Common myeloid progenitor, CD34-positive (primary cell): ENCODE measurements around the gene CISD3.
A peak's percentile ranks its signal among the peaks of the same experiment; 100 is the strongest.

Source experiments
- CTCF ChIA-PET: fragments of 350-600 bp; sonication (Branson Sonifier 250); formaldehyde crosslinking; loops from one replicate; lab custom pipeline; 2021; ENCODE audit warnings: antibody characterized with exemption; lab: Charles Lee
- POLR2A ChIA-PET: fragments of 350-600 bp; sonication (Branson Sonifier 250); formaldehyde crosslinking; loops from one replicate; lab custom pipeline; 2021; ENCODE audit warnings: antibody characterized with exemption; lab: Charles Lee
- DNase-seq, 3 donors: peaks; one replicate each; pipeline versions ENCODE4 v3.0.0 to v3.0.0-alpha.2; 2013
- H3K27ac ChIP-seq, 2 experiments: 1 replicate in 1 of 2; 2 replicates in 1 of 2; pipeline ENCODE4 v1.7.0; 2013; ENCODE audit warnings: inconsistent platforms in 2 of 2, low read length in 2 of 2, mild to moderate bottlenecking in 2 of 2, low read depth in 1 of 2, moderate library complexity in 1 of 2; ENCODE audit not compliant: severe bottlenecking in 2 of 2, insufficient read depth in 1 of 2, poor library complexity in 1 of 2
- H3K27me3 ChIP-seq, 5 experiments: replicated peaks in 2 of 5; 1 replicate in 3 of 5; 2 replicates in 2 of 5; pipeline versions ENCODE4 v1.6.1 to v1.7.0; 2013; ENCODE audit warnings: low read length in 4 of 5, mild to moderate bottlenecking in 2 of 5, moderate library complexity in 2 of 5, inconsistent platforms in 1 of 5; ENCODE audit not compliant: insufficient read depth in 5 of 5, control insufficient read depth in 4 of 5
- H3K36me3 ChIP-seq, 4 experiments: 1 replicate in 2 of 4; 2 replicates in 2 of 4; pipeline versions ENCODE4 v1.6.1 to v1.7.0; 2013; ENCODE audit warnings: low read length in 3 of 4, control low read depth in 1 of 4, mild to moderate bottlenecking in 1 of 4; ENCODE audit not compliant: control insufficient read depth in 4 of 4, insufficient read depth in 4 of 4
- H3K4me1 ChIP-seq, 4 experiments: 1 replicate in 3 of 4; 2 replicates in 1 of 4; pipeline versions ENCODE4 v1.6.1 to v1.7.1; 2013; ENCODE audit warnings: low read length in 3 of 4, mild to moderate bottlenecking in 3 of 4, control low read depth in 1 of 4, inconsistent platforms in 1 of 4, moderate library complexity in 1 of 4; ENCODE audit not compliant: control insufficient read depth in 4 of 4, insufficient read depth in 4 of 4; ENCODE audit errors: control extremely low read depth in 1 of 4
- H3K4me3 ChIP-seq, 7 experiments: 1 replicate in 4 of 7; 2 replicates in 3 of 7; pipeline versions ENCODE4 v1.5.1 to v1.7.0; 2013; ENCODE audit warnings: mild to moderate bottlenecking in 7 of 7, low read length in 6 of 7, moderate library complexity in 6 of 7, inconsistent platforms in 2 of 7, low read depth in 2 of 7, control low read depth in 1 of 7; ENCODE audit not compliant: insufficient read depth in 4 of 7, control insufficient read depth in 1 of 7; ENCODE audit errors: extremely low read depth in 1 of 7
- H3K9me3 ChIP-seq, 5 experiments: 1 replicate in 4 of 5; 2 replicates in 1 of 5; pipeline versions ENCODE4 v1.6.1 to v1.7.1; 2013; ENCODE audit warnings: low read length in 4 of 5, mild to moderate bottlenecking in 2 of 5, inconsistent platforms in 1 of 5, low read depth in 1 of 5, moderate library complexity in 1 of 5; ENCODE audit not compliant: control insufficient read depth in 4 of 5, insufficient read depth in 2 of 5; ENCODE audit errors: control extremely low read depth in 1 of 5
- WGBS: methylation state at CpG from one replicate; pipeline ENCODE4 v1.1.5; 2013; ENCODE audit not compliant: insufficient coverage; 5-methylcytosine and 5-hydroxymethylcytosine counted together

The CISD3 gene

DNA sequence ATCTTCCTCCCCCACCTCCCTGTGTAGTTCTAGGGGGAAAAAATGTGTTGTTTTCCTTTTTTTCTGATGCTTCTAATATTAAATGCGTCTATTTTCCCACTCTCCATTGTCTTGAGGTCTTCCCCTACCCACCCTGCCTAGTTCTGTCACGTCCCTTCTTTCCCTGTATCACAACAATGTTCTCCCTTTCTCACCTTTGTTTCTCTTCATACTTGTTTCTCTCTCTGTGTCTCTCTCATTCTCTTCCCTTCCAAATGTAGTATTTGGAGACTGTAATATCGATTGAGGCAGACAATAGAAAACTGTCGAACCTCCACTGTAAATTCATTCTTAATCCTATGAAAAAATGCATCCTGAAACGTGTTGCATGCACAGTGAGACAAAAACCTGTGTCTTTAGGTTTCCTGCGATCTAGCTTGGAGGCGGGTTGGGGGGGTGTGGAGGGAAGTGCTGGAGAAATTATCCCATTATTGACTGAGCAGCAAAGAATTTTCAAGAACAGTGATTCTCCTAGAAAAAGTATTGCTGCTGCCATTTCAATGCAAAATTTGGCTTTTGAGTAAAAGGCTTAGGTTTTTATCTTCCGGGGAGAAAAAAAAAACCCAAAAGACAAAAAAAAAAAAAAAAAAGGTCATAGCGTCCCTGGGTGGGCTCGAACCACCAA, 21.1 kb downstream of the CISD3 start:
- Histone ChIP-seq H3K36me3 (peaks cover 7 to 23% (median 15%) of the 10 kb centered on the region in 4 experiments), H3K9me3 (no peaks in the 10 kb centered on the region), H3K4me1 (peaks cover 5 to 65% (median 61%) of the 10 kb centered on the region in 4 experiments), H3K4me3 (peak overlapping the region in 6 of 7 experiments; percentile 90 to 100 (median 97)), H3K27me3 (peaks cover 12 to 50% (median 27%) of the 10 kb centered on the region in 5 experiments), H3K27ac (no peak overlapping the region)
- CTCF ChIA-PET = interaction anchor here (0.6 to 1.5 kb wide), 6 partner anchors 9 to 30 kb away, joined by 3 to 4 read pairs (median 3); no protein-coding TSS in a partner anchor
- WGBS = 0% methylated on average over 5 of the region's 10 CpGs
- DNase-seq = no peak
- POLR2A ChIA-PET = interaction anchor here (1.2 kb wide), 2 partner anchors 49 to 118 kb away, joined by 3 to 4 read pairs; no protein-coding TSS in a partner anchor

DNA sequence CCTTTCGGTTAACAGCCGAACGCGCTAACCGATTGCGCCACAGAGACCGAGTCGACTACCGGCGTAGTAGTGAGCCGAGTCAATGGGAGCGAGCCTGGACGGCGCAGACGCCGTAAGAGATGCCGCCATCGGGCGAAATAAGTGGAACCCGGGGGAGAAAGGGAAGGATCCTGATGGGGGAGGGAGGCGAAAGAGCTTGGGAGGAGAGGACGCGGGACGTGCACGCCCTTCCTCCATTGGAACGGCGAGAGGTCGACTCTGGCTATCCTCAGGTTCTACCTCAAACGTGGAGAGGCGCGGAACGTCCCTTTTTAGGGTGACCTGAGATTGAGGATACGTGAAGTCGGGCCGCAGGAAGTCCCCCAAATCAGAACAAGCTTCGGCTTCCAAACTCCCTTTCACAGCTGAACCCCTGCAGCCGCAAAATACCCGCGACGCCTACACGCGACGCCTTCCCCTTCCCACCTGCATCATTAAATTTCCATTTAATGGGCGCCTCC, 21.7 kb downstream of the CISD3 start:
- WGBS = 0% methylated on average over 28 of the region's 44 CpGs

DNA sequence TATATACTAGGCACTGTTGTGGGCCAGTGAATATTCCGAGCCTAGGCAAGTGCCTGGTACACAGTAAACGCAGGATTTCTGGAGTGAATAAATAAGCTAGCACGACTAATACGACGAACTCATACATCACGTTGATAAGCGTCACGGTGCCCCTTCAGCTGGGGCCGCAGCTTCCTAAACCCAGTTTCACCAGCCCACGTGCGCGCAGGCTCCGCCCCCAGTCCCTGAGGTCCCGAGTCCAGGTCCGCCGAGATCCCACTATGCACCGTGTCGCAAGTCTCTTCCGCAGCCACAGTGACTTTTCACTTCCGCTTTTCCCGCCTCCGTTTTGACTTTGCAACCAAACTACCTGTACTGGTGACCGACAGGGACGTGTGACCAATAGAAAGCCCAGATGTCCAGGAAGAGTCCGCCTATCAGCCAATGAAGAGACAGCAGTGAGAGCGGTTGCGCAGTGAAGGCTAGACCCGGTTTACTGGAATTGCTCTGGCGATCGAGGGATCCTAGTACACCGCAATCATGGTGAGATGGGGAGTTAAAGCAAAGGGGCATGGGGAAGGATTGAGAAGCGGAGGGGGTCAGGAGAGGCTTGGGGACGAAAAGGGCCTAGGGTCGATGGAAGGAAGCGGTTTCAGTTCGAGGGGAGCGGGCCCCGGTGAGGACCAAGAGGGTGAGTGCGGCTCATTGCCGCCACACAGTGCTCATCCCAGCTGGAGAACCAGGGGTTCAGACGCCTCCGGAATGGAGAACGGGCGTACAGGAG, 22.3 kb downstream of the CISD3 start, which contains the start of gene PSMB3:
PSMB3 (plus strand) TSS at position 434 of the 763 bp plus-strand sequence; CDS start at position 520, 86 bp downstream.
- Histone ChIP-seq H3K27me3 (peaks cover 11 to 39% (median 20%) of the 10 kb centered on the region in 5 experiments), H3K9me3 (no peaks in the 10 kb centered on the region), H3K27ac (peak within 1 kb of the TSS; percentile 88 to 92), H3K4me1 (peaks cover 5 to 53% (median 52%) of the 10 kb centered on the region in 4 experiments), H3K36me3 (peaks cover 7 to 27% (median 18%) of the 10 kb centered on the region in 4 experiments), H3K4me3 (peak within 1 kb of the TSS; percentile 82 to 100 (median 96))
- POLR2A ChIA-PET = interaction anchor here (1.2 to 1.7 kb wide), 3 partner anchors 47 to 117 kb away, joined by 3 to 5 read pairs (median 4); partner anchors contain the start of gene PIP4K2B
- DNase-seq = peak; percentile 100
- WGBS = 0% methylated on average over 44 of the region's 44 CpGs
- CTCF ChIA-PET = interaction anchor here (0.8 to 1.6 kb wide), 6 partner anchors 10 to 29 kb away, joined by 3 to 4 read pairs (median 3); no protein-coding TSS in a partner anchor

More for the DNA sequence above, 21.7 kb downstream of the CISD3 start:
- peak overlapping the region; percentile 62 to 100 (median 96) for H3K4me3 ChIP-seq
- ChIA-PET CTCF (interaction anchor here (0.8 to 1.6 kb wide), 6 partner anchors 10 to 30 kb away, joined by 3 to 4 read pairs (median 3); no protein-coding TSS in a partner anchor), POLR2A (interaction anchor here (1.2 to 1.7 kb wide), 3 partner anchors 47 to 117 kb away, joined by 3 to 5 read pairs (median 4); partner anchors contain the start of gene PIP4K2B)
- H3K36me3 ChIP-seq = peaks cover 7 to 27% (median 16%) of the 10 kb centered on the region in 4 experiments
- H3K9me3 ChIP-seq = no peaks in the 10 kb centered on the region
- H3K4me1 ChIP-seq = peaks cover 5 to 59% (median 57%) of the 10 kb centered on the region in 4 experiments
- peak; percentile 68 to 87 (median 86) for DNase-seq
- H3K27me3 ChIP-seq = peaks cover 12 to 45% (median 22%) of the 10 kb centered on the region in 5 experiments
- peak overlapping the region in 1 of 2 experiments; percentile 51 for H3K27ac ChIP-seq

DNA sequence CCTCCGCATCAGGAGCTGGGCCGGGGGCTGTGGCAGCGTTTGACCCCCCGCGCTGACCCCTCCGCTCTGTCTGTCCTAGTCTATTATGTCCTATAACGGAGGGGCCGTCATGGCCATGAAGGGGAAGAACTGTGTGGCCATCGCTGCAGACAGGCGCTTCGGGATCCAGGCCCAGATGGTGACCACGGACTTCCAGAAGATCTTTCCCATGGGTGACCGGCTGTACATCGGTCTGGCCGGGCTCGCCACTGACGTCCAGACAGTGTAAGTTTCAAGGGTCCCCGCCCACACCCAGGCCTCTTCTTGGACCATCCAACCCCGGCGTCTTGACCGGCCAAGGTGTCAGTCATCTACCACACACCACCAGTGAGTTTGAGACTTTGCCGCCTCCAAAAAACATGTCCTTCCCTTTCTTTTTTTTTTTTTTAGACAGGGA, 22.9 kb downstream of the CISD3 start:
- peak overlapping the region; percentile 82 to 100 (median 96) for H3K4me3 ChIP-seq
- H3K27ac ChIP-seq = peak overlapping the region; percentile 88 to 92
- WGBS = 16% methylated on average over 17 of the region's 22 CpGs
- H3K9me3 ChIP-seq = no peaks in the 10 kb centered on the region
- ChIA-PET POLR2A (interaction anchor here (1.7 kb wide), 1 partner anchor 46 kb away, joined by 5 read pairs; the partner anchor contains the start of gene PIP4K2B), CTCF (interaction anchor here (1.6 kb wide), 1 partner anchor 18 kb away, joined by 4 read pairs; no protein-coding TSS in a partner anchor)
- peaks cover 11 to 31% (median 19%) of the 10 kb centered on the region in 4 experiments for H3K36me3 ChIP-seq
- no peak for DNase-seq
- peaks cover 11 to 34% (median 20%) of the 10 kb centered on the region in 5 experiments for H3K27me3 ChIP-seq
- peaks cover 5 to 48% (median 46%) of the 10 kb centered on the region in 4 experiments for H3K4me1 ChIP-seq

DNA sequence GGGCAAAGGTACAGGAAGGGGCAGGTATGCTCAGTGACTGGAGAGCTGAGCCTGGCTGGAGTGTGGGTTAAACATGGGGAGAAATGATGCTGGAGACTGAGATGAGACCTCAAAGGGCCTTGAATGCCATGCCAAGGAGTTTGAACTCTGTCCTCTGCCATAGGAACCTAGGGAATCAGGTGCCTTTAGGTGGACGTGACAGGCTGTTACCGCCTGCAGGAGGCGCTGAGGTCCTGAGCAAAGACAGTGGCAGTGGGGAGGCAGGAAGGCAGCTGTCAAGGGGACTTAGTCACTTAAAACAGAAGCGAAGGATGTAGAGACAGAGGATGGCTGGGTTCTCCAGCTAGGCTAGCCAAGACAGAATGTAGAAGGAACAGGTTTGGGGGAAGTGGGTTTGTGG, 31.5 kb downstream of the CISD3 start:
- DNase-seq = peak; percentile 29 to 66 (median 65)
- no peak overlapping the region for H3K4me3 ChIP-seq
- CTCF ChIA-PET = interaction anchor here (0.7 to 1.8 kb wide), 8 partner anchors 8 to 221 kb away, joined by 3 to 6 read pairs (median 4); no protein-coding TSS in a partner anchor
- peaks cover 21 to 76% (median 61%) of the 10 kb centered on the region in 4 experiments for H3K36me3 ChIP-seq
- 91% methylated on average over 4 of the region's 4 CpGs for WGBS
- POLR2A ChIA-PET = interaction anchor here (1.6 kb wide), 1 partner anchor 17 kb away, joined by 3 read pairs; no protein-coding TSS in a partner anchor
- H3K9me3 ChIP-seq = no peaks in the 10 kb centered on the region
- H3K27ac ChIP-seq = no peak overlapping the region
- H3K4me1 ChIP-seq = no peaks in the 10 kb centered on the region
- H3K27me3 ChIP-seq = no peaks in the 10 kb centered on the region

DNA sequence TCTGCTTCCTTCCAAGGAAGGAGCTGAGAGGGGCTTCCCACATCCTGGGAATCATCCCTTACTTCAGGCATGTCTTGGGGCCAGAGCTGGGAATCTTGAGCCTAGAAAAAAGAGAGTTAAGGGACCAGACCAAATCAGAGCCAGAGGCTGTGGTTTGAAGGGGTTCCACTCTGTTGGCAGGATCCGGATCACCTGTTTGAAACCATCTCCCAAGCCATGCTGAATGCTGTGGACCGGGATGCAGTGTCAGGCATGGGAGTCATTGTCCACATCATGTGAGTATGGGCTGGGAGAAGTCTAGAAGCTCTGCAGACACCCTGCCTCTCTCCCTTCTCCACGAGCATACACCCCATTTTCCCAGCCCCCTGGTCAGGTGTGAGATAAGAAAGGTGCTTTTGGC, 32.1 kb downstream of the CISD3 start:
- ChIA-PET POLR2A (interaction anchor here (1.6 kb wide), 1 partner anchor 16 kb away, joined by 3 read pairs; no protein-coding TSS in a partner anchor), CTCF (interaction anchor here (0.7 to 1.7 kb wide), 6 partner anchors 10 to 221 kb away, joined by 3 to 6 read pairs (median 4); no protein-coding TSS in a partner anchor)
- H3K4me1 ChIP-seq = no peaks in the 10 kb centered on the region
- no peak overlapping the region for H3K4me3 ChIP-seq
- H3K9me3 ChIP-seq = no peaks in the 10 kb centered on the region
- no peaks in the 10 kb centered on the region for H3K27me3 ChIP-seq
- 100% methylated on average over 1 of the region's 3 CpGs for WGBS
- DNase-seq = no peak
- H3K27ac ChIP-seq = no peak overlapping the region
- H3K36me3 ChIP-seq = peaks cover 21 to 81% (median 63%) of the 10 kb centered on the region in 4 experiments
